ENCODE results near the gene MYH16.
"Not testable (repeated sequence)": the region's sequence is repeated elsewhere in the genome, so short reads cannot be mapped to it uniquely, and the experiment has no call there.

Gene MYH16

GRCh38 chr7:99270702-99271101 is 1.9 kb upstream of the MYH16 start:
- no peak overlapping the region for H3K27ac ChIP-seq (replicated peaks; ENCODE audit: low read length)
- H4K8ac ChIP-seq (ENCODE audit: low read depth, low read length) = no peak overlapping the region
- H3K79me1 ChIP-seq (ENCODE audit: low read depth, low read length) = no peaks in the 10 kb centered on the region
- H2AFZ ChIP-seq (ENCODE audit: low read length) = no peak overlapping the region
- no peak overlapping the region for H2BK15ac ChIP-seq (ENCODE audit: low read length)
- H3K36me3 ChIP-seq (replicated peaks in 1 of 2; ENCODE audit: control insufficient read depth in 2 of 2, insufficient read depth in 2 of 2, low read length in 2 of 2) = no peaks in the 10 kb centered on the region
- H2BK5ac ChIP-seq (ENCODE audit: low read length) = no peak overlapping the region
- DNase-seq (ENCODE audit: low spot score) = no peak
- H3K14ac ChIP-seq (ENCODE audit: low read length) = no peak overlapping the region
- H4K91ac ChIP-seq (ENCODE audit: low read depth, low read length, poor library complexity) = no peak overlapping the region
- no peak overlapping the region for H3K4ac ChIP-seq (ENCODE audit: low read length)
- peak overlapping the region; percentile 56 for H2AK5ac ChIP-seq (ENCODE audit: low read depth, low read length)
- no peak overlapping the region for H2BK12ac ChIP-seq (ENCODE audit: low read length)
- no peaks in the 10 kb centered on the region for H3K4me1 ChIP-seq (ENCODE audit: control insufficient read depth in 2 of 2, insufficient read depth in 1 of 2, low read depth in 1 of 2, low read length in 2 of 2)
- H3K9ac ChIP-seq (ENCODE audit: low read depth, low read length, poor library complexity) = no peak overlapping the region
- no peak overlapping the region for H3K4me3 ChIP-seq (ENCODE audit: low read length in 2 of 2)
- H3K9me3 ChIP-seq (replicated peaks in 1 of 2; ENCODE audit: control insufficient read depth in 2 of 2, insufficient read depth in 1 of 2, low read depth in 1 of 2, low read length in 2 of 2) = no peaks in the 10 kb centered on the region
- H3K4me2 ChIP-seq (ENCODE audit: insufficient read depth, low read length, poor library complexity, severe bottlenecking) = no peak overlapping the region
- H2BK120ac ChIP-seq (ENCODE audit: low read depth, low read length) = no peak overlapping the region
- H3K23ac ChIP-seq (ENCODE audit: low read depth, low read length, poor library complexity) = peak overlapping the region; percentile 55
- H3K18ac ChIP-seq (ENCODE audit: low read length) = no peak overlapping the region
- H3K27me3 ChIP-seq (ENCODE audit: control insufficient read depth in 3 of 3, insufficient read depth in 3 of 3, low read depth in 1 of 3, low read length in 3 of 3) = peaks cover 0 to 2% (median 0%) of the 10 kb centered on the region in 3 experiments
- WGBS, 2 donors (ENCODE audit: extremely low coverage in 2 of 2, insufficient read length in 2 of 2, insufficient replicate concordance in 1 of 2) = no CpG with 5 or more reads among the region's 16 CpGs

DNA sequence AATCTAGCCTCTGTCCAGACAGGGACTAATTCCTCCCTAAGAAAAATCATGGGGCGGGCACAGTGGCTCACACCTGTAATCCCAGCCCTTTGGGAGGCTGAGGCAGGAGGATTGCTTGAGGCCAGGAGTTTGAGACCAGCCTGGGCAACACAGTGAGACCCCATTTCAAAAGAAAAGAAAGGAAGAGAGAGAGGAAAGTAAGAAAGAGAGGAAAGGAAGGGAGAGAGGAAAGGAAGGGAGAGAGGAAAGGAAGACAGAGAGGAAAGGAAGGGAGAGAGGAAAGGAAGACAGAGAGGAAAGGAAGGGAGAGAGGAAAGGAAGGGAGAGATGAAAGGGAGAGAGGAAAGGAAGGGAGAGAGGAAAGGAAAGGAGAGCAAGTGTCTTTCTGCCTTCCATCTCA is 922 bp downstream of the MYH16 start:
- not testable (repeated sequence) for DNase-seq (ENCODE audit: low spot score); H3K18ac ChIP-seq (ENCODE audit: low read length); H3K27ac ChIP-seq (replicated peaks; ENCODE audit: low read length); H2BK12ac ChIP-seq (ENCODE audit: low read length); H3K4ac ChIP-seq (ENCODE audit: low read length); H3K4me2 ChIP-seq (ENCODE audit: insufficient read depth, low read length, poor library complexity, severe bottlenecking); H4K8ac ChIP-seq (ENCODE audit: low read depth, low read length); H2BK15ac ChIP-seq (ENCODE audit: low read length); H3K14ac ChIP-seq (ENCODE audit: low read length); H2BK120ac ChIP-seq (ENCODE audit: low read depth, low read length); H2AFZ ChIP-seq (ENCODE audit: low read length); H3K79me1 ChIP-seq (ENCODE audit: low read depth, low read length); H4K91ac ChIP-seq (ENCODE audit: low read depth, low read length, poor library complexity); H3K27me3 ChIP-seq (ENCODE audit: control insufficient read depth in 3 of 3, insufficient read depth in 3 of 3, low read depth in 1 of 3, low read length in 3 of 3); H3K4me1 ChIP-seq (ENCODE audit: control insufficient read depth in 2 of 2, insufficient read depth in 1 of 2, low read depth in 1 of 2, low read length in 2 of 2); H2AK5ac ChIP-seq (ENCODE audit: low read depth, low read length); H3K4me3 ChIP-seq (ENCODE audit: low read length in 2 of 2); H3K9me3 ChIP-seq (replicated peaks in 1 of 2; ENCODE audit: control insufficient read depth in 2 of 2, insufficient read depth in 1 of 2, low read depth in 1 of 2, low read length in 2 of 2); H3K9ac ChIP-seq (ENCODE audit: low read depth, low read length, poor library complexity); H2BK5ac ChIP-seq (ENCODE audit: low read length); H3K23ac ChIP-seq (ENCODE audit: low read depth, low read length, poor library complexity); H3K36me3 ChIP-seq (replicated peaks in 1 of 2; ENCODE audit: control insufficient read depth in 2 of 2, insufficient read depth in 2 of 2, low read length in 2 of 2)
- WGBS, 2 donors (ENCODE audit: extremely low coverage in 2 of 2, insufficient read length in 2 of 2, insufficient replicate concordance in 1 of 2) = no CpG with 5 or more reads among the region's 1 CpG

DNA sequence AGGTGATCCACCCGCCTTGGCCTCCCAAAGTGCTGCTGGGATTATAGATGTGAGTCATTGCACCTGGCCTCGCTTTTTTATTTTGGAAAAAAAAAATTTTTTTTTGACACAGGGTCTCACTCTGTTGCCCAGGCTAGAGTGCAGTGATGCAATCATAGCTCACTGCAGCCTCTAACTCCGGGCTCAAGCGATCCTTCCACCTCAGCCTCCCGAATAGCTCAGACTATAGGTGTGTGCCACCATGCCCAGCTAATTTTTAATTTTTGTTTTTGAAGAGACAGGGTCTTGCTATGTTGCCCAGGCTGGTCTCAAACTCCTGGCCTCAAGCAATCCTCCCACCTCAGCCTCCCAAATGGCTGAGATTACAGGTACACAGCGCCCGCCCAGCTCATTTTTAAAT is 2.3 kb downstream of the MYH16 start:
- not testable (repeated sequence) for H3K79me1 ChIP-seq (ENCODE audit: low read depth, low read length); H2AFZ ChIP-seq (ENCODE audit: low read length); H2BK12ac ChIP-seq (ENCODE audit: low read length); H3K27ac ChIP-seq (replicated peaks; ENCODE audit: low read length); H2AK5ac ChIP-seq (ENCODE audit: low read depth, low read length); H3K9ac ChIP-seq (ENCODE audit: low read depth, low read length, poor library complexity); H3K9me3 ChIP-seq (replicated peaks in 1 of 2; ENCODE audit: control insufficient read depth in 2 of 2, insufficient read depth in 1 of 2, low read depth in 1 of 2, low read length in 2 of 2); H2BK15ac ChIP-seq (ENCODE audit: low read length); H4K91ac ChIP-seq (ENCODE audit: low read depth, low read length, poor library complexity); H4K8ac ChIP-seq (ENCODE audit: low read depth, low read length); H3K4me3 ChIP-seq (ENCODE audit: low read length in 2 of 2); H2BK120ac ChIP-seq (ENCODE audit: low read depth, low read length); H3K27me3 ChIP-seq (ENCODE audit: control insufficient read depth in 3 of 3, insufficient read depth in 3 of 3, low read depth in 1 of 3, low read length in 3 of 3); H3K4me1 ChIP-seq (ENCODE audit: control insufficient read depth in 2 of 2, insufficient read depth in 1 of 2, low read depth in 1 of 2, low read length in 2 of 2); H3K23ac ChIP-seq (ENCODE audit: low read depth, low read length, poor library complexity); H3K4me2 ChIP-seq (ENCODE audit: insufficient read depth, low read length, poor library complexity, severe bottlenecking); H3K36me3 ChIP-seq (replicated peaks in 1 of 2; ENCODE audit: control insufficient read depth in 2 of 2, insufficient read depth in 2 of 2, low read length in 2 of 2); DNase-seq (ENCODE audit: low spot score); H3K14ac ChIP-seq (ENCODE audit: low read length); H3K18ac ChIP-seq (ENCODE audit: low read length); H2BK5ac ChIP-seq (ENCODE audit: low read length); H3K4ac ChIP-seq (ENCODE audit: low read length)
- WGBS, 2 donors (ENCODE audit: extremely low coverage in 2 of 2, insufficient read length in 2 of 2, insufficient replicate concordance in 1 of 2) = no CpG with 5 or more reads among the region's 7 CpGs

DNA sequence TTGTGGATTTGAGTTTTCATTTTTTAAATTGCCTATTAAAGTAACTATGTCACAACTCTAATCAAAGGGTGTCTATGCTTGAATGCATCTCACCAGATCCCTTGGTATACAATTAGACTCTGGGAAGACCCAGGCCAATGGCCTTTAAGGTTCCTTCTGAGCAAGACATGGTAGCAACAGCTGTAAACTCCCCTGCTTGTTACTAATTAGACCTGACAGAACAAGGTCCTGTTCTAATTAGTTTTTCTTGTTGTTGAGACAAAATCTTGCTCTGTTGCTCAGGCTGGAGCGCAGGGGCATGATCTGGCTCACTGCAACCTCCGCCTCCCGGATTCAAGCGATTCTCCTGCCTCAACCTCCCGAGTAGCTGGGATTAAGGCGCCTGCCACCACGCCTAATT is 2.9 kb downstream of the MYH16 start:
- Histone ChIP-seq H3K79me1 (ENCODE audit: low read depth, low read length) (no peaks in the 10 kb centered on the region), H2BK12ac (ENCODE audit: low read length) (no peak overlapping the region), H4K91ac (ENCODE audit: low read depth, low read length, poor library complexity) (no peak overlapping the region), H3K4me2 (ENCODE audit: insufficient read depth, low read length, poor library complexity, severe bottlenecking) (no peak overlapping the region), H3K9ac (ENCODE audit: low read depth, low read length, poor library complexity) (no peak overlapping the region), H2AFZ (ENCODE audit: low read length) (no peak overlapping the region), H3K27ac (replicated peaks; ENCODE audit: low read length) (no peak overlapping the region), H3K27me3 (ENCODE audit: control insufficient read depth in 3 of 3, insufficient read depth in 3 of 3, low read depth in 1 of 3, low read length in 3 of 3) (peaks cover 0 to 2% (median 0%) of the 10 kb centered on the region in 3 experiments), H3K14ac (ENCODE audit: low read length) (no peak overlapping the region), H4K8ac (ENCODE audit: low read depth, low read length) (no peak overlapping the region), H2BK5ac (ENCODE audit: low read length) (no peak overlapping the region), H3K9me3 (replicated peaks in 1 of 2; ENCODE audit: control insufficient read depth in 2 of 2, insufficient read depth in 1 of 2, low read depth in 1 of 2, low read length in 2 of 2) (no peaks in the 10 kb centered on the region), H3K4me3 (ENCODE audit: low read length in 2 of 2) (no peak overlapping the region), H3K36me3 (replicated peaks in 1 of 2; ENCODE audit: control insufficient read depth in 2 of 2, insufficient read depth in 2 of 2, low read length in 2 of 2) (no peaks in the 10 kb centered on the region), H2BK15ac (ENCODE audit: low read length) (no peak overlapping the region), H3K4me1 (ENCODE audit: control insufficient read depth in 2 of 2, insufficient read depth in 1 of 2, low read depth in 1 of 2, low read length in 2 of 2) (no peaks in the 10 kb centered on the region), H3K23ac (ENCODE audit: low read depth, low read length, poor library complexity) (no peak overlapping the region), H2BK120ac (ENCODE audit: low read depth, low read length) (no peak overlapping the region), H2AK5ac (ENCODE audit: low read depth, low read length) (no peak overlapping the region), H3K4ac (ENCODE audit: low read length) (no peak overlapping the region), H3K18ac (ENCODE audit: low read length) (no peak overlapping the region)
- no CpG with 5 or more reads among the region's 7 CpGs for WGBS, 2 donors (ENCODE audit: extremely low coverage in 2 of 2, insufficient read length in 2 of 2, insufficient replicate concordance in 1 of 2)
- no peak for DNase-seq (ENCODE audit: low spot score)
